Left kidney (tissue), 2 donors: Measurements from ENCODE around the gene DDX17. TPM values are rescaled to one million over a fixed set of nuclear protein-coding genes. Genes with fewer than 3 reads are reported as not detected.

Experiments
- DNase-seq: peaks from one replicate; pipeline ENCODE4 v3.0.0-alpha.2; 2013
- polyA plus RNA-seq: library from polyadenylated mRNA; unstranded; fragments of 120-200 nt; gene quantifications from one replicate; pipeline ENCODE4 v1.2.1, GENCODE V29; 2013; ENCODE audit not compliant: insufficient read length

The DDX17 gene
- polyA plus RNA-seq, 1 donor = 1,227 TPM

GRCh38 chr22:38467438-38467903, 38.6 kb downstream of the DDX17 start:
- no peak for DNase-seq

GRCh38 chr22:38465673-38466490, 40.2 kb downstream of the DDX17 start:
- no peak for DNase-seq

- no peak for DNase-seq
Measured at GRCh38 chr22:38464992-38465672, 41.0 kb downstream of the DDX17 start.

GRCh38 chr22:38462960-38463784, 42.9 kb downstream of the DDX17 start:
- peak; percentile 74 for DNase-seq

- peak; percentile 95 for DNase-seq
Measured at GRCh38 chr22:38461414-38462081, 44.6 kb downstream of the DDX17 start.

- no peak for DNase-seq
Measured at GRCh38 chr22:38461057-38461413, 45.1 kb downstream of the DDX17 start.

- no peak for DNase-seq
Measured at GRCh38 chr22:38460426-38460840, 45.7 kb downstream of the DDX17 start.

GRCh38 chr22:38456841-38457699, 49.0 kb downstream of the DDX17 start:
- DNase-seq = no peak

GRCh38 chr22:38456272-38456835, 49.8 kb downstream of the DDX17 start:
- DNase-seq = no peak

GRCh38 chr22:38455530-38456271, 50.4 kb downstream of the DDX17 start:
- DNase-seq = no peak

- DNase-seq = no peak
Measured at GRCh38 chr22:38455076-38455529, 51.0 kb downstream of the DDX17 start, which contains the start of gene KCNJ4. Gene KCNJ4, minus strand, starts transcription at chr22:38455199. Its CDS starts 27,067 bp downstream, at chr22:38428132.

GRCh38 chr22:38454353-38455075, 51.6 kb downstream of the DDX17 start:
- no peak for DNase-seq

- DNase-seq = no peak
Measured at GRCh38 chr22:38453996-38454352, 52.1 kb downstream of the DDX17 start.

- DNase-seq = no peak
Measured at GRCh38 chr22:38453066-38453672, 52.9 kb downstream of the DDX17 start.

GRCh38 chr22:38452373-38453065, 53.6 kb downstream of the DDX17 start:
- DNase-seq = no peak

GRCh38 chr22:38451864-38452263, 54.2 kb downstream of the DDX17 start:
- DNase-seq = no peak

- no peak for DNase-seq
Measured at GRCh38 chr22:38451404-38451803, 54.7 kb downstream of the DDX17 start.

- DNase-seq = no peak
Measured at GRCh38 chr22:38450234-38450797, 55.8 kb downstream of the DDX17 start.
